Keratinocyte (primary cell): ENCODE data around the gene ORMDL3.

Experiments
- CTCF ChIP-seq, 3 experiments: IDR thresholded peaks in 1 of 3; conservative IDR thresholded peaks in 1 of 3; optimal IDR thresholded peaks in 1 of 3; 2 replicates in 2 of 3; 3 replicates in 1 of 3; pipeline versions ENCODE3 to v1.5.1; 2011; ENCODE audit warnings: low read length in 3 of 3, mild to moderate bottlenecking in 3 of 3, moderate library complexity in 2 of 3, control low read depth in 1 of 3, inconsistent platforms in 1 of 3; ENCODE audit not compliant: insufficient read depth in 2 of 3; ENCODE audit errors: extremely low read depth in 1 of 3
- EZH2 ChIP-seq: IDR thresholded peaks from one replicate; pipeline ENCODE4 v1.6.1; 2012; ENCODE audit warnings: inconsistent platforms, mild to moderate bottlenecking, low read length, moderate library complexity

DNA sequence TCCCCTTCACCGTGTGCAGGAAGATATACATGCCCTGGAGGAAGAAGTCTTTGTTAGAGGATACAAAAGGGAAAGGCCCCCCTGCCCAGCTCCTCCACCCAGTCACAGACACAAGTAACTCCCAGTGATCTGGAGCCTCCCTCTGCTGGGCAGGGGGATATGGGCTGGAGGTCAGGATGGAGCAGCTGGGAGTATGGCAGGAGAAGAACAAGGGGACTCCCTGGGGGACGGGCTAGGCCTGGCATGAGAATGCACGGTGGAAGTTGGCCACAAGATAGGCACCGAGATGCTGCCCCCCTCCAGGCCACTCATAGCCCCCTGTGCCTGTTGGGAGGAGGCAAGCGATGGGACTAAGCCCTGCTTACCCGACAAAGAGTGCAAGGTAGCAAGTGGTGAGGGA is 4.2 kb downstream of the ORMDL3 start:
- no peak for TF ChIP-seq CTCF (optimal IDR thresholded peaks at IDR 0.05 in 1 of 3, IDR thresholded peaks at IDR 0.05 in 1 of 3, conservative IDR thresholded peaks at IDR 0.05 in 1 of 3; ENCODE audit: extremely low read depth in 1 of 3, insufficient read depth in 2 of 3, low read length in 3 of 3)
- no peak for TF ChIP-seq EZH2
